Loucy (cell line): ENCODE data around the gene MARVELD2.

Experiments used
- H2AFZ ChIP-seq: fragments of 200-600 bp; sonication (generic); 2 replicates; pipeline ENCODE4 v1.6.0; 2016; ENCODE audit warnings: antibody characterized with exemption, mild to moderate bottlenecking, low read length, moderate library complexity
- H3F3A ChIP-seq: fragments of 200-600 bp; 2 replicates; pipeline ENCODE4 v1.6.0; 2016; ENCODE audit warnings: antibody characterized with exemption, low read depth, mild to moderate bottlenecking
- H3K27me3 ChIP-seq: fragments of 200-600 bp; sonication (generic); 2 replicates; pipeline ENCODE4 v1.6.1; 2014; ENCODE audit warnings: low read length, mild to moderate bottlenecking; ENCODE audit not compliant: insufficient read depth, poor library complexity, severe bottlenecking
- H3K36me3 ChIP-seq: fragments of 200-600 bp; sonication (generic); 2 replicates; pipeline ENCODE4 v1.6.1; 2016; ENCODE audit warnings: low read length; ENCODE audit not compliant: insufficient read depth
- H3K4me1 ChIP-seq: fragments of 200-600 bp; sonication (generic); 2 replicates; pipeline ENCODE4 v1.5.1; 2014; ENCODE audit warnings: low read length, mild to moderate bottlenecking; ENCODE audit not compliant: insufficient read depth, poor library complexity, severe bottlenecking
- H3K4me2 ChIP-seq: fragments of 200-600 bp; sonication (generic); 2 replicates; pipeline ENCODE4 v1.6.0; 2014; ENCODE audit warnings: antibody characterized with exemption, low read length, low read depth, mild to moderate bottlenecking; ENCODE audit not compliant: poor library complexity, severe bottlenecking
- H3K4me3 ChIP-seq: fragments of 200-600 bp; sonication (generic); 2 replicates; pipeline ENCODE4 v1.5.1; 2014; ENCODE audit warnings: low read length, mild to moderate bottlenecking, mixed read lengths; ENCODE audit not compliant: poor library complexity, severe bottlenecking
- H3K79me2 ChIP-seq: fragments of 200-600 bp; sonication (generic); 2 replicates; pipeline ENCODE4 v1.6.1; 2014; ENCODE audit warnings: low read length; ENCODE audit not compliant: insufficient read depth
- H3K9ac ChIP-seq: fragments of 200-600 bp; sonication (generic); 2 replicates; pipeline ENCODE4 v1.6.0; 2014; ENCODE audit warnings: mild to moderate bottlenecking, low read depth, low read length, moderate library complexity; ENCODE audit not compliant: poor library complexity, severe bottlenecking
- H3K9me2 ChIP-seq: fragments of 200-600 bp; sonication (generic); replicated peaks from 2 replicates; pipeline ENCODE4 v1.6.1; 2016; ENCODE audit warnings: low read depth, low read length, mixed read lengths
- H3K9me3 ChIP-seq: fragments of 200-600 bp; sonication (generic); 2 replicates; pipeline ENCODE4 v1.6.1; 2014; ENCODE audit warnings: mild to moderate bottlenecking, antibody characterized with exemption, low read length, low read depth; ENCODE audit not compliant: insufficient read depth
- H4K20me1 ChIP-seq: fragments of 200-600 bp; sonication (generic); 2 replicates; pipeline ENCODE4 v1.6.0; 2014; ENCODE audit warnings: antibody characterized with exemption, low read length, mild to moderate bottlenecking; ENCODE audit not compliant: insufficient read depth, poor library complexity, severe bottlenecking
- EZH2phosphoT487 ChIP-seq: fragments of 200-600 bp; IDR thresholded peaks from 2 replicates; pipeline ENCODE4 v1.6.1; 2018; ENCODE audit warnings: antibody characterized with exemption, mild to moderate bottlenecking, moderate library complexity, borderline replicate concordance
- TF ChIP-seq, protein P1 (sequence below): fragments of 200-600 bp; sonication (generic); conservative IDR thresholded peaks from 2 replicates; pipeline ENCODE4 v1.5.1; 2014; ENCODE audit warnings: mild to moderate bottlenecking, antibody characterized with exemption, low read length

Gene MARVELD2

DNA sequence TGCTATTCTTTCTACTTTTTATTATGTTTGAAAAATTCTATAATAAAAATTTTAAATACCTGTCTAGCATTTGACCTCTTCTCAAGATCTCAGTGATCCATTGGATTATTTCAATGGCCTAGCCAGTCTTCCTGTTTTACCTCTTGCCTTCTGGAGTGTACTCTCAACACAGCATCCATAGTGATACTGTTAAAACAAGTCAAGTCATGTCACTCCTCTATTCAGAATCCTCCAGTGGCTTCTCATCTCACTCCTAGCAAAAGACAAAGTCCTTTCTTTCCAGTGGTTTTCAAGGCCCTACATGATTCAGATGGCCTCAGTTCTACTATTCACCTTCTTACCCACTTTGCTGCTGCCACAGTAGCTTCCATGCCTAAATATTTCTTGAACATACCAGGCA, 1.8 kb downstream of the MARVELD2 start:
- Histone ChIP-seq H3K9me3 (no peaks in the 10 kb centered on the region), H3K4me1 (no peaks in the 10 kb centered on the region), H3K36me3 (peaks cover 21% of the 10 kb centered on the region; the same call in 1 of the 2 replicates), H4K20me1 (no peaks in the 10 kb centered on the region), H3K4me3 (no peak overlapping the region), H3K4me2 (no peak overlapping the region), H2AFZ (no peak overlapping the region), H3K79me2 (no peaks in the 10 kb centered on the region), H3K27me3 (no peaks in the 10 kb centered on the region), H3F3A (no peaks in the 10 kb centered on the region), H3K9me2 (no peaks in the 10 kb centered on the region), H3K9ac (no peak overlapping the region)
- TF ChIP-seq, protein P1, sequence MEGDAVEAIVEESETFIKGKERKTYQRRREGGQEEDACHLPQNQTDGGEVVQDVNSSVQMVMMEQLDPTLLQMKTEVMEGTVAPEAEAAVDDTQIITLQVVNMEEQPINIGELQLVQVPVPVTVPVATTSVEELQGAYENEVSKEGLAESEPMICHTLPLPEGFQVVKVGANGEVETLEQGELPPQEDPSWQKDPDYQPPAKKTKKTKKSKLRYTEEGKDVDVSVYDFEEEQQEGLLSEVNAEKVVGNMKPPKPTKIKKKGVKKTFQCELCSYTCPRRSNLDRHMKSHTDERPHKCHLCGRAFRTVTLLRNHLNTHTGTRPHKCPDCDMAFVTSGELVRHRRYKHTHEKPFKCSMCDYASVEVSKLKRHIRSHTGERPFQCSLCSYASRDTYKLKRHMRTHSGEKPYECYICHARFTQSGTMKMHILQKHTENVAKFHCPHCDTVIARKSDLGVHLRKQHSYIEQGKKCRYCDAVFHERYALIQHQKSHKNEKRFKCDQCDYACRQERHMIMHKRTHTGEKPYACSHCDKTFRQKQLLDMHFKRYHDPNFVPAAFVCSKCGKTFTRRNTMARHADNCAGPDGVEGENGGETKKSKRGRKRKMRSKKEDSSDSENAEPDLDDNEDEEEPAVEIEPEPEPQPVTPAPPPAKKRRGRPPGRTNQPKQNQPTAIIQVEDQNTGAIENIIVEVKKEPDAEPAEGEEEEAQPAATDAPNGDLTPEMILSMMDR: no peak
- TF ChIP-seq EZH2phosphoT487: no peak

DNA sequence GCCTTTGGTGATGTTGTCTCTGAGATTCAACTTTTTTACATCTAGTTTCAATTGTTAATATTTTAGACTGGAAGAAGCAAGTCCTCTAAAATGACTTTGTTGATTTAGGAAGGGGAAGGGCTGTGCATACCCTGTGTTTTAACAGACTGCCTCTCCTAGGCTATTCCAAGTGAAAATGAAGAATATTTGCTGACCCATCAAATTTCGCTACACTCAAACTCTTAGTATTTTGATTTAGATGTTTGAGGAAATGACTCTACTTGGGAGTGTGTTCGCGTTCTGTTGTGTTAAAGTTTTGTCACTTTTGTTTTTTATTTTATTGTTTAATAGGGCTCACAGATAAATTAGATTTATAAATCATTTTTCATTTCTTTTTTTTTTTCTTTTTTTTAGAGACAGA, 3.6 kb downstream of the MARVELD2 start:
- Histone ChIP-seq H3K9me3 (no peaks in the 10 kb centered on the region), H3F3A (no peaks in the 10 kb centered on the region), H3K4me2 (no peak overlapping the region), H3K36me3 (peaks cover 20% of the 10 kb centered on the region; the same call in 1 of the 2 replicates), H3K4me3 (no peak overlapping the region), H3K9ac (no peak overlapping the region), H3K27me3 (no peaks in the 10 kb centered on the region), H2AFZ (no peak overlapping the region), H4K20me1 (no peaks in the 10 kb centered on the region), H3K4me1 (no peaks in the 10 kb centered on the region), H3K9me2 (no peaks in the 10 kb centered on the region), H3K79me2 (no peaks in the 10 kb centered on the region)
- TF ChIP-seq, protein P1: no peak
- TF ChIP-seq EZH2phosphoT487: no peak

DNA sequence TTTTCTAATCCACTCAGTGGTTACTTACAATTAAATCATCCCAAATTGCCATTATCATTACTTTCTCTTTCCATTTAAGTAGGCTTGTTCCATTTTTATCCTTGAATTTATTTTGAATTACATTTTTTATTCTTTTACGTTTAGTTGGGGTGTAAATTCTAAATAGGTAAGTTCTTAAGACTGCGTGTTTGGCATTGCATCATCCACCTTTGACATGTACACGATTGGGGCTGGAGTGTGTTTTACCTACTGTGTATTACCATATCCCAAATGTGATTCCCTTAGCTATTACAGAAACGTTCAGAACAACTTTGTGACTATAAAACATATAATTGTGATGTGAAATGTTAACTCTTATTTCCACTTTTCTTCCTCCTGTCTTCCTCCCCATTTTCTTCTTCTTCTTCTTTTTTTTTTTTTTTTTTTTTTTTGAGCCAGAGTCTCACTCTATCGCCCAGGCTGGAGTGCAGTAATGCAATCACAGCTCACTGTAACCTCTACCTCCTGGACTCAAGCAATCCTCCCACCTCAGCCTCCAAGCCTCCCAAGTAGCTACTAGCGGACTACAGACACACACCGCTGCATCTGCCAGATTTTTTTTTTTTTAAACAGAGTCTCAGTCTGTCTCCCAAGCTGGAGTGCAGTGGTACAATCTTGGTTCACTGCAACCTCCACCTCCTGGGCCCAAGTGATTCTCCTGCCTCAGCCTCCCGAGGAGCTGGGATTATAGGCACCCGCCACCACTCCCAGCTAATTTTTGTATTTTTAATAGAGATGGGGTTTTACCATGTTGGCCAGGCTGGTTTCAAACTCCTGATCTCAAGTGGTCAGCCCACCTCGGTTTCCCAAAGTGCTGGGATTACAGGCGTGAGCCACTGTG, 16.7 kb downstream of the MARVELD2 start:
- H3F3A ChIP-seq: no peaks in the 10 kb centered on the region
- no peak overlapping the region for H3K9ac ChIP-seq
- no peaks in the 10 kb centered on the region for H4K20me1 ChIP-seq
- peaks cover 35% of the 10 kb centered on the region for H3K27me3 ChIP-seq
- TF ChIP-seq, protein P1: no peak
- TF ChIP-seq EZH2phosphoT487: no peak
- no peaks in the 10 kb centered on the region for H3K9me3 ChIP-seq
- no peaks in the 10 kb centered on the region for H3K79me2 ChIP-seq
- no peak overlapping the region for H3K4me3 ChIP-seq
- H3K4me2 ChIP-seq: no peak overlapping the region
- H2AFZ ChIP-seq: no peak overlapping the region
- no peaks in the 10 kb centered on the region for H3K9me2 ChIP-seq
- H3K36me3 ChIP-seq: no peaks in the 10 kb centered on the region
- peaks cover 10% of the 10 kb centered on the region for H3K4me1 ChIP-seq
